ENCODE measurements around the gene PKD1.

DNA sequence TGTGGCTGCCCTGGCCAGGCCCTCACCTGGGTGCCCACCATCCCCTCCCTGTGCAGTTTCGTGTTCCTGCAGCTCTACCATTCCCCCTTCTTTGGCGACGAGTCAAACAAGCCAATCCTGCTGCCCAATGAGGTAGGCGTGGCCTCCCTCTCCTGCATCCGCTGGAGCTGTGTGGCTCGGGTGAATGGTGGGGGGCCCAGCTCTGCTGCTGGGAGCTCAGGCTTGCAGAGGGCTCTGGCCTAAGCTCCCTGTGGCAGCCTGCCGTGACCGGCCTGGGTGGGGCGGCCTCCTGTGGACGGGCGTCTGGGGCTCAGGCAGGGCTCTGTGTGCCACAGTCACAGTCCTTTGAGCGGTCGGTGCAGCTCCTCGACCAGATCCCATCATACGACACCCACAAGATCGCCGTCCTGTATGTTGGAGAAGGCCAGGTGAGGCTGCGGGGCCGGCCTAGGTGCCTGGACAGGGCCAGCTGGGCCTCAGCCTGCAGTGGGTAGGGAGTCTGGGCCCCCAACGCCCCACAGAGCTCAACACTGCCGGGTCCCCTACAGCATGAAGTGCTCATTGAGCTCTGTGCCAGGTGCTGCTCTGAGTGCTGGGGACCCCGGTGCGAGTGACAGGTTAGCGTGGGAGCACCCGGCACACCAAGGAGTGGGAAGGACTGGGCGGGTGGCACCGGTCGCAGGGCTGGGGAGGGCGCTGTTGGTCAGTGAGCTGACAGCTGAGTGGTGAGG, 50.6 kb downstream of the PKD1 start:
- TF ChIP-seq EZH2 (IDR thresholded peaks at IDR 0.05; ENCODE audit: borderline replicate concordance, insufficient read depth, low read length, poor library complexity, severe bottlenecking): no peak
- TF ChIP-seq, protein P1, sequence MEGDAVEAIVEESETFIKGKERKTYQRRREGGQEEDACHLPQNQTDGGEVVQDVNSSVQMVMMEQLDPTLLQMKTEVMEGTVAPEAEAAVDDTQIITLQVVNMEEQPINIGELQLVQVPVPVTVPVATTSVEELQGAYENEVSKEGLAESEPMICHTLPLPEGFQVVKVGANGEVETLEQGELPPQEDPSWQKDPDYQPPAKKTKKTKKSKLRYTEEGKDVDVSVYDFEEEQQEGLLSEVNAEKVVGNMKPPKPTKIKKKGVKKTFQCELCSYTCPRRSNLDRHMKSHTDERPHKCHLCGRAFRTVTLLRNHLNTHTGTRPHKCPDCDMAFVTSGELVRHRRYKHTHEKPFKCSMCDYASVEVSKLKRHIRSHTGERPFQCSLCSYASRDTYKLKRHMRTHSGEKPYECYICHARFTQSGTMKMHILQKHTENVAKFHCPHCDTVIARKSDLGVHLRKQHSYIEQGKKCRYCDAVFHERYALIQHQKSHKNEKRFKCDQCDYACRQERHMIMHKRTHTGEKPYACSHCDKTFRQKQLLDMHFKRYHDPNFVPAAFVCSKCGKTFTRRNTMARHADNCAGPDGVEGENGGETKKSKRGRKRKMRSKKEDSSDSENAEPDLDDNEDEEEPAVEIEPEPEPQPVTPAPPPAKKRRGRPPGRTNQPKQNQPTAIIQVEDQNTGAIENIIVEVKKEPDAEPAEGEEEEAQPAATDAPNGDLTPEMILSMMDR (IDR thresholded peaks at IDR 0.05; ENCODE audit: poor library complexity, severe bottlenecking): no peak

Data from neural cell (in vitro differentiated cells).